Adipose tissue (tissue), 3 donors: Measurements from ENCODE around the gene TAOK1. TPM values are rescaled to one million over a fixed set of nuclear protein-coding genes. Genes with fewer than 3 reads are reported as not detected.

Source experiments
- H3K27ac ChIP-seq: one replicate; pipeline ENCODE4 v1.5.1; 2013; ENCODE audit warnings: low read depth, low read length
- WGBS, 3 donors: extraction: QIAGEN DNeasy Blood & Tissue Kit; methylation state at CpG; one replicate each; pipeline ENCODE4 v1.1.7; 2013; 5-methylcytosine and 5-hydroxymethylcytosine counted together
- polyA plus RNA-seq, 3 donors: library from polyadenylated mRNA; stranded (reverse); fragments of 200-250 nt; gene quantifications; one replicate each; pipeline ENCODE4 v1.2.3, GENCODE V29; 2013
- donor health status: healthy with polysubstance abuse.
- donor health status: Bipolar disorder and iron deficiency.
- donor health status: healthy.

The TAOK1 gene
- polyA plus RNA-seq, 3 donors, result 3.4 to 11.9 (median 10.5) TPM

DNA sequence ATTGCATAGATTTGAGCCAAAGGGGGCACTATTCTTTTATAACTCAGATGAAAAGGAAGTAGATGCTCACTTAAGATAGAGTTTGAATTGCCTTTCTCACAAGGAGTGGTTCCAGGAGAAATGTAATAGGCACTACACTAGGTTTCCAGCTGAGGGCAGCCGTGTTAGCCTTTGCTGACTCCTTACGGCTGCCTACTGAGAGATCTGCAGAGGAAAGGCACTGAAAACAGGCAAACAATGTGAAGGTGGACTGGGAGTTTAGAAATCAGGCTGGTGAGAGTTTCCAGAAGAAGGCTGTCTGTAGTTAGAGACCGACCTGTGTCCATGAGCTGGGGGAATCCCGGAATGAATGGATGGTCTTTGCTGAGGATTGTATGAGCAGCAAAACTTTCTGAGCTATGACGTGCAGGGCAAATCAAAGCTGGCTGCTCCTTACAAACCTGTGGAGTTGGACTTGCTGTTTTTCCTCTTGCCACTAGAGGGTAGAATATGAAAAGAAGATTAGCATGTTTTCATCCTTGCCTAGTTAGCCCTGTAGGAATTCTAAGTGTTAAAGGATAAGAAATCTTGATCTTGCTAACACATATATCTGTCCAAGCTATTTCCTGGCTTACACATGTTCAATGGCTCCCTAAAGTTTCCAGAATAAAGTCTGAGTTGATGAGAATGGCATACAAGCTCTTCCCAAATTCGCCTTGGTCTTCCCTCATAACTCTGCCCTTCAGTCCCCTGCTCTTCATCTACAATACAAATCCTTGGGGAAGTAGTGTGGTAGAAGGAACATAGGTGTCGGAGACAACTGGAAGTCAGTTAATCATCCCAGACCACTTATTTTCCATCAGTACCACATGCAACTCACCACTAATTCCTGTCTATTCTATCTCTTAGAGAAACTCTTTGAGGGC, 20.1 kb upstream of the TAOK1 start:
- 16 to 21% (median 18%) methylated on average over 7 of the region's 7 CpGs for WGBS, 3 donors
- no peak overlapping the region for H3K27ac ChIP-seq

DNA sequence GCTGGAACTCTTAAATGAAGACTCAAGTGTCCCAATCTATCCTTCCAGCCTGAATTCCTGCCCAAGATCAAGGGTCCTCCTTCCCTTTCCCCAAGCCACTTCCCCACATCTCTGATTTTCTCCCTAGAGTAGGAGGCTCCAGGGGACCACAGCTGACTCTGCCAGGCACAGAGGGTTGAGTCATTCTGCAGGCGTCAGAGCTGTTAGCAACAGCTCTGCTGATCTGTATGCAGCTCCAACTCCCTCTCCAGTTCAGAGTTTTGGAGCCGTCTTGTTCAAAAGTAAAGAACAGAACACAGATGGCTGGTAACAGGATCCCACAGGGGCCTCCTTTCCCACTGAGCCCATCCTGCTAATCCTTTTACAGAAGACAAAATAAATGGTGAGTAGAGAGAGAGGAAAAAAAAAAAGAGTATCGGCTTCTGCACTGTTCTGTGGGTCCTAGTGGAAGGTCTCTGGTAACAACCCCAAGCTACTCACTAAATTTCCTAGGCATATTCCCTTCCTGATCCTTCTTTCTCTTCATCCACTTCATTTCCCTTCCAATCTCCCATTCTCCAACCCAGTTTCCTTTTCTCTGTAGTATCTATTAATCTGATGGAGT, 13.4 kb upstream of the TAOK1 start:
- WGBS, 3 donors, result 54 to 82% (median 57%) methylated on average over 3 of the region's 3 CpGs
- no peak overlapping the region for H3K27ac ChIP-seq

DNA sequence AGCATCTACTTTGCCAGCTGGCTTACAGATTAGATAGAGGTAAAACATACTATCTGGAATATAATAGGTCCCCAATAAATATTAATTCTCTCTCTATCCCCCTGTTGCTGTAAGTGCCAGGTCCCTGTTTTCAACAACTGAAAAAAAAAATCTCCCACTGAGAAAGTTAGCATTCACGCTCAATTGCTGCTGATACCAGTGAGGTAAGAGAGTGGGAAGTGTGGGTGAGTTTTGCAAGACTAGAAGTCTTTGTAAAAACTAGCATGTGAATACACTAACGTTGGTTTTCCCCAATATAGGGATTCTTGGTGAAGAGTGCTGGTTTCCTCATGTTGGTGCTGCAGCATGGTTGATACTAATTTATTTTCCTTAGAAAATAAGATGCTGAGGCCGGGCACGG, 11.7 kb upstream of the TAOK1 start:
- H3K27ac ChIP-seq, result no peak overlapping the region
- WGBS, 3 donors, result 73 to 83% (median 75%) methylated on average over 4 of the region's 4 CpGs

GRCh38 chr17:29379084-29379991, 10.8 kb upstream of the TAOK1 start:
- no peak overlapping the region for H3K27ac ChIP-seq

DNA sequence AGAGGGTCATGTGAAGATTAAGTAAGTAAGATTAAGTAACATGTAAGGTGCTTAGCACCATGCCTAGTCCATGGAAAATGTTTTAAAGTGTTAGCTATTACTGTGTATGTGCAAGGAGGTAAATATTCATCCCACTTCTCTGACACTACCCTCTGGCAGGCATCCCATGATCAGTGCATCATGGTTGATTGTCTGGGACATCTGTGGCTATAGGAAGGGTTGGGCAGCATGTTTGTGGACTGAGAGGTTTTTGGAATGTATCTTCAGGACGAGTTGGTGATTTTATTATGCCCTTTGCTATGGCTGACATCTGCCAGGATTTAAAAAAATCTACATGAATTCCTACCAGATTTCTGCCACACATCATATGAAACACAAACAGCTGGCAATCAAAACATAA, 6.5 kb upstream of the TAOK1 start:
- 35 to 71% (median 52%) methylated on average over 1 of the region's 1 CpG for WGBS, 3 donors
- H3K27ac ChIP-seq, result no peak overlapping the region

More at GRCh38 chr17:29379084-29379991, 10.8 kb upstream of the TAOK1 start:
- WGBS, 3 donors, result 46 to 57% (median 51%) methylated on average over 12 of the region's 12 CpGs

GRCh38 chr17:29384901-29385300, 5.3 kb upstream of the TAOK1 start:
- 92 to 93% (median 93%) methylated on average over 3 of the region's 3 CpGs for WGBS, 3 donors
- H3K27ac ChIP-seq, result no peak overlapping the region

DNA sequence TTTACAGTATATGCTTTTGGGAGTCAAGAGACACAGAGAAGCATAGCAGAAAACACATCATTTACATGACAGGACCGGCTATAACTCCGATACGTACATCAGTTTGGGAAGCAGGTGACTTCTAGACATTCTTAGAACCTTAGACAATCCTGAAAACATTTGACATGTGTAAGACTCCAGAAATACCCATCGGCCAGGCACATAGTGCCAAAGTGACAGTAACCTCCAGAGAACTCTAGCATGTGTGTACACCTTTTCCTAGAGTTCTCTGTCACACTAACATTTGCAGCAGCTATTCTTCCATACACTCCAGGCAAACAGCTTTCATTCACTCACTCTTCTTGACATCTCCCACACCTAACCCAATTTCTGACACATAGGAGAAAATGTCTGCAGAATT, 3.4 kb upstream of the TAOK1 start:
- WGBS, 3 donors, result 89 to 93% (median 92%) methylated on average over 4 of the region's 4 CpGs

DNA sequence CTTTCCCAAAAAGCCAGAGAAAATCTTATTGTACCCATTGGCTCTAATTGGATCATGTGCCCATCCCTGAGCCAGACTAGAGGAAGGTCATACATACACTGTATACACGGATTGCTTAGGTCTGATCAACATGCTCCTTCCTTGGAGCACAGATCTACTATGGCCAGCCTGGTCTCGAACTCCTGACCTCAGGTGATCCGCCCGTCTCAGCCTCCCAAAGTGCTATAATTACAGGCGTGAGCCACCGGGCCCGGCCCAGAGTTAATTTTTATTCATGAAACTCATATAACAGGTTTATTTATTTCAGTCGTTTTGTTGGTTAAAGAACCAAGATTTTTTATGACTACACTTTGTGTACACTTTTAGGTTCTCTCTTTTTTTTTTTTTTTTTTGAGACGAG, 1.2 kb upstream of the TAOK1 start:
- 85 to 89% (median 87%) methylated on average over 8 to 9 of the region's 9 CpGs for WGBS, 3 donors
- H3K27ac ChIP-seq, result no peak overlapping the region

More for the DNA sequence above, 3.4 kb upstream of the TAOK1 start:
- H3K27ac ChIP-seq, result no peak overlapping the region

GRCh38 chr17:29390851-29391631, 878 bp downstream of the TAOK1 start:
- WGBS, 3 donors, result 0 to 1% (median 0%) methylated on average over 22 to 28 of the region's 28 CpGs

DNA sequence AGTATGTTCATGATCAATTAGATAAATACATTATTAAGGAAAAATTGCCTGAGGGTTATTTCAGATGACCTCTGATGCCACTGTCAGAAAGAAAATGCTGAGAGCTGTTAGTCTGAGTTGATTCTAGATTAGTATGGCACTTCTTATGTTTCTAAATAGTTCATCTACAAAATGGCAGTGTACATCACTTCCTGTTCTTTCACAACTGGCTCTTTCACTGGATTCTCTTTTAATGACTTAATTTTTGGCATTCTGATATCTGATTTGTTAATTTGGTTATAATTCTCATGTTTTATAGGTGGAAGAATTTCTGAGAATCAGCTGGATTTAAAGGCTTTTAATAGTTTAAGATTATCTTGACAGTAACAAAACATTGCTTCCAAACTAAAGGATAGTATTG, 3.3 kb downstream of the TAOK1 start:
- H3K27ac ChIP-seq, result no peak overlapping the region

More at GRCh38 chr17:29390851-29391631, 878 bp downstream of the TAOK1 start:
- no peak overlapping the region for H3K27ac ChIP-seq

GRCh38 chr17:29394761-29395160, 4.6 kb downstream of the TAOK1 start:
- WGBS, 3 donors, result 93 to 95% (median 94%) methylated on average over 4 of the region's 4 CpGs
- no peak overlapping the region for H3K27ac ChIP-seq

DNA sequence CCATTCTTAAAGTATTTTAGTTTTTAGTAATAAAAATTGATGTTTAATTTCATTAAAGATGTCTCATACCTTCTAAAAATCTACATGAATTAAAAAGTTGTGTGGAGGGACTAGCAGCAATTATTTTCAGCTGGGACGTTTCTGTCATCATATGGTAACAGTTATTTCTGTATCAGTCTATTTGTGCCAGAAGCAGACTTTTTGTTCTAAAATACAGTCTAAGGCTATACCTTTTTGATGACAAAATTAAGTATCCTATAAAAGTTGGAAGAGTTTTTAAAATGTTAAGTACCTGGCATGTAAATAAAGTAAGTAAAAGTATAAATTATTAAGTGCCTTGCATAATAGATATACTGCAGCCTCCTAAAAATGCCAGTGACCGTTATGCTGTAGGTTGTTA, 5.9 kb downstream of the TAOK1 start:
- WGBS, 3 donors, result 70 to 80% (median 77%) methylated on average over 2 of the region's 2 CpGs
- no peak overlapping the region for H3K27ac ChIP-seq

DNA sequence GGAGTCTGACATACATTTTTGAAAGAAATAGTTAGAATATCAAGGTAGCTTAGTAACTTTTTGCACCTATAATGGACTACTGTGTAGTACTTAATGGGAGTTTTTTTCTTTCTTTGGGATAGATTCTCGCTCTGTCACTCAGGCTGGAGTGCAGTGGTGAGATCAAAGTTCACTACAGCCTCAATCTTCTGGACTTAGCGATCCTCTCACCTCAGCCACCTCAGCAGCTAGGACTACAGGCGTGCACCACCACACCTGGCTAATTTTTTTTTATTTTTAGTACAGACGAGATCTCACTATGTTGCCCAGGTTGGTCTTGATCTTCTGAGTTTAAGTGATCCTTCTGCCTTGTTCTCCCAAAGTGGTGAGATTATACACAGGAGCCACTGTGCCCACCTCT, 9.5 kb downstream of the TAOK1 start:
- H3K27ac ChIP-seq, result no peak overlapping the region
- 94 to 97% (median 96%) methylated on average over 4 of the region's 4 CpGs for WGBS, 3 donors

- 98 to 99% (median 99%) methylated on average over 4 of the region's 4 CpGs for WGBS, 3 donors
- H3K27ac ChIP-seq, result no peak overlapping the region
Measured at GRCh38 chr17:29400818-29401217, 10.7 kb downstream of the TAOK1 start.

DNA sequence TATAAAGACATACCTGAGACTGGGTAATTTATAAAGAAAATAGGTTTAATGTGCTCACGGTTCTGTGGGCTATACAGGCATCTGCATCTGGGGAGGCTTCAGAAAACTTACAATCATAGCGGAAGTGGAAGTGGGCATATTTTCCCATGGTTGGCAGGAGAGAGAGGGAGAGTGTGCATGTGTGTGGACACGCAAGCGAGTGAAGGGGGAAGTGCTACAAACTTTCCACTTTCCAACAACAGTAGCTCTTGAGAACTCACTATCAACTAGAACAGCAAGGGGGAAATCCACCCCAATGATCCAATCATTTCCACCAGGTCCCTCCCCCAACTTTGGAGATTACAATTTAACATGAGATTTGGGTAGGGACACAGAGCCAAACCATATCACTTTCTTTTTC, 11.1 kb downstream of the TAOK1 start:
- no peak overlapping the region for H3K27ac ChIP-seq
- 65 to 99% (median 78%) methylated on average over 4 of the region's 4 CpGs for WGBS, 3 donors

GRCh38 chr17:29407856-29408255, 17.7 kb downstream of the TAOK1 start:
- WGBS, 3 donors, result 97 to 98% (median 98%) methylated on average over 2 of the region's 2 CpGs
- no peak overlapping the region for H3K27ac ChIP-seq

GRCh38 chr17:29409963-29410362, 19.8 kb downstream of the TAOK1 start:
- no peak overlapping the region for H3K27ac ChIP-seq
- 87 to 92% (median 89%) methylated on average over 6 of the region's 6 CpGs for WGBS, 3 donors
